IPS DF 4.7 (cell line): ENCODE data around the gene PDE6B.
"Not testable (repeated sequence)": the region's sequence is repeated elsewhere in the genome, so short reads cannot be mapped to it uniquely, and the experiment has no call there.

Experiments used
- DNase-seq: peaks from one replicate; pipeline ENCODE4 v3.0.0-alpha.2; 2013; ENCODE audit warnings: low spot score; ENCODE audit errors: extremely low read depth

Gene PDE6B

DNA sequence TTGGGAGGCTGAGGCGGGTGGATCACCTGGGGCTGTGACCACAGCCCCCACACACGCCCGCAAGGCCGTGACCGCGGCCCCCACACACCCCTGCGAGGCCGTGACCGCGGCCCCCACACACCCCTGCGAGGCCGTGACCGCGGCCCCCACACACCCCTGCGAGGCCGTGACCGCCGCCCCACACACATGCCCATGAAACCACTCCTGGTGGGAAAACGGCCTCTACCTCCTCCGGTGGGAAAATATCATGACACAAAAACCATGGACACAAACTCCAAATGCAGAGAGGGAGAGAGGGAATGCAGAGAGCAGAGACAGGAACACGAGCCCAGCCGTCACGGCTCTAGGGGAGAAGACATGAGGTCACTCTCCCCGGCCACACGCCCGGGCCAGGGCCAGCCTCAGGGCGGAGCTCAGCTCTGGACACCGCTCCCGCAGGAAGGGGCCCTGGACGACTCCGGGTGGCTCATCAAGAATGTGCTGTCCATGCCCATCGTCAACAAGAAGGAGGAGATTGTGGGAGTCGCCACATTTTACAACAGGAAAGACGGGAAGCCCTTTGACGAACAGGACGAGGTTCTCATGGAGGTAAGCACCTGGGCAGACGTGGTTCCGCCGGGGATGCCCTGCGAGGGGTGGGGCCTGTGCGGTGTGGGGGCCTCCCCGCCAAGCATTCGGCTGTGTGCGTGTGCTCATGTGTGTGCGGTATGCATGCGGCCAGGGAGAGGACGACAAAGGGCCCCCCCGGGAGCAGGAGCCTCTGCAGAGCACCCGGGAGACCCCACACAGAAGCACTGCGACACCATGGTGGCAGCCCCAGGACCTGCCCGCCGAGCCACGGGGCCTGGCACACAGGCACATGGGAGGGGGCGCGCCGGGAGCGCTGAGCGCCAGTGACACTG is 31.3 kb downstream of the PDE6B start:
- no peak for DNase-seq

DNA sequence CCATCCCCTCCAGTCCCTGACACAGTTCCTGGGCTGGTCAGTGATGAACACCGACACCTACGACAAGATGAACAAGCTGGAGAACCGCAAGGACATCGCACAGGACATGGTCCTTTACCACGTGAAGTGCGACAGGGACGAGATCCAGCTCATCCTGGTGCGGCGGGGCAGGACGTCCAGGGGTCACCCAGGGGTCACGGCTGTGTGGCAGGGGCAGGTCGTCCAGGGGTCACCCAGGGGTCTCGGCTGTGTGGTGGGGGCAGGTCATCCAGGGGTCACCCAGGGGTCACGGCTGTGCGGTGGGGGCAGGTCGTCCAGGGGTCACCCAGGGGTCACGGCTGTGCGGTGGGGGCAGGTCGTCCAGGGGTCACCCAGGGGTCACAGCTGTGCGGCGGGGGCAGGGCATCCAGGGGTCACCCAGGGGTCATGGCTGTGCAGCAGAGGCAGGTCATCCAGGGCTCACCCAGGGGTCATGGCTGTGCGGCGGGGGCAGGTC is 32.0 kb downstream of the PDE6B start:
- DNase-seq = no peak

DNA sequence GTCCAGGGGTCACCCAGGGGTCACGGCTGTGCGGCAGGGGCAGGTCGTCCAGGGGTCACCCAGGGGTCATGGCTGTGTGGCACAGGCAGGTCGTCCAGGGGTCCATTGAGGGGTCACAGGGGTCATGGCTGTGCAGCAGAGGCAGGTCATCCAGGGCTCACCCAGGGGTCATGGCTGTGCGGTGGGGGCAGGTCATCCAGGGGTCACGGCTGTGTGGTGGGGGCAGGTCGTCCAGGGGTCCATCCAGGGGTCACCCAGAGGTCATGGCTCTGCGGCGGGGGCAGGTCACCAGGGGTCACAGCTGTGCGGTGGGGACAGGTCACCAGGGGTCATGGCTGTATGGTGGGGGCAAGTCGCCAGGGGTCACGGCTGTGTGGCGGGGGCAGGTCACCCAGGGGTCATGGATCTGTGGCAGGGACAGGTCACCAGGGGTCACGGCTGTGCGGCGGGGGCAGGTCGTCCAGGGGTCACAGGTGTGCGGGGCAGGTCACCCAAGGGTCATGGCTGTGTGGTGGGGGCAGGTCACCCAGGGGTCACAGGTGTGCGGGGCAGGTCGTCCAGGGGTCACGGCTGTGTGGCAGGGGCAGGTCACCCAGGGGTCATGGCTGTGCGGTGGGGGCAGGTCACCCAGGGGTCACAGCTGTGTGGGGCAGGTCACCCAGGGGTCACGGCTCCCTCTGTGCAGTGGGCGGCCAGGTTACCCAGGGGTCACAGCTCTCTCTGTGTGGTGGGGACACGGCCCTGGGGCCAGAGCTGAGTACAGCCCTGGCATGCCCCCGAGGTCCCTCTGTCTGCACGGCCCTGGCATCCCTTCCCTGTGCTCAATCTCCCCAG is 32.7 kb downstream of the PDE6B start:
- DNase-seq = no peak

DNA sequence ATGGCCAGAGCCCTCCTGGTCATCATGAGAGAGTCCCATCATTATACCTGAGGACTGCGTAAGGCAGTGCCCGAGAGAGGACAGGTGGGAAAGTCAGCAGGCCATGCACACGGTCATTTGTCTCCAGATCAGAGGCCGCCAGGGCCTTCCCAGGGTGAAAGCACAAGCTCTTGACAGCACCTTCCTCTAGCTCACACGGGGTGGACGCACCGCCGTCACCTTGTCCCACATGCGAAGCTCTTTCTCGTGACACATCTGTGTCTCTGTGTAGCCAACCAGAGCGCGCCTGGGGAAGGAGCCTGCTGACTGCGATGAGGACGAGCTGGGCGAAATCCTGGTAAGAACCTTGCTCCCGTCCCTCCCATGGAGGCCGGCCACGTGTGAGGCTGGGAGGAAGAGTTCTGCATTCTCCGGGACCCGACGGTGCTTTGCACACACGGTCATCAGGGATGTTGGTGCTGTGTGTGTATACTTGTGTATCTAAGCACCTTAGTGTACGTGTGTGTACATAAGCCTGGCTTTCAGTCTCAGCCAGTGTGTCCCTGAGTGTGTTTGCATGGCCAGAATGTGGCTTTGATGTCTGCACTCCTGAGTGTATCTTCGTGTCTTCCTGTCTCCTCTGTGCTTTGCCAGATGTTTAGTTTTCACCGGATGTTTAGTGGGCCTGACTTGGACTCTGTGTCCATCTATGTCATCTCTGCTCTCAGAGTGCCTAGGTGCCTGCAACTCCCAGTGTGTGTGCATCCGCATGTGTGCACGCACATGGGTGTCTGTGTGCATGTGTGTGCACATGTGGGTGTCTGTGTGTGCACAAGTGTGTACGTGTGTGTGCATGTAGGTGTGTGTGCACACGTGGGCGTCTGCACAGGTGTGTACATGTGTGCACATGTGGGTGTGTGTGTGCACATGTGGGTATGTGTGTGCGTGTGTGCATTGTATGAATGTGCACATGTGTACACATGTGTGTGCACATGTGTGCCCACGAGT is 33.6 kb downstream of the PDE6B start:
- DNase-seq = no peak

DNA sequence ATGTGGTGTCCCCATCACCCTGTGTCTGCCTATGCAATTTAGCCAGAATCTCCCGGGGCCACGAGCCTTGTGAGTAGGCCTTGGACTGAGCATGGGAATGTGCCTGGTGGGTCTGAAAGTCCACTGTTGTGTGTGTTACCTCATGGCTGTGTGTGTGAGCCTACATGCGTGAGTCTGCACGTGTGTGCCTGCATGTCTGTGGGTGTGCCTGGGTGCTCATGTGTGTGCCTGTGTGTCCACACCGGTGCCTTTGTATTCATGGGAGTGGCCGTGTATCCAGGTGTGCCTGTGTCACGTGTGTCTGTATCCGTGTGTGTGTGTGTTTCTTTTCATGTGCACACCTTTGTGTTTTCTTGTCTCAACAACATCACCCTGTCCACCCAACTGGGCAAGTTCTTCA is 34.5 kb downstream of the PDE6B start:
- DNase-seq = no peak

DNA sequence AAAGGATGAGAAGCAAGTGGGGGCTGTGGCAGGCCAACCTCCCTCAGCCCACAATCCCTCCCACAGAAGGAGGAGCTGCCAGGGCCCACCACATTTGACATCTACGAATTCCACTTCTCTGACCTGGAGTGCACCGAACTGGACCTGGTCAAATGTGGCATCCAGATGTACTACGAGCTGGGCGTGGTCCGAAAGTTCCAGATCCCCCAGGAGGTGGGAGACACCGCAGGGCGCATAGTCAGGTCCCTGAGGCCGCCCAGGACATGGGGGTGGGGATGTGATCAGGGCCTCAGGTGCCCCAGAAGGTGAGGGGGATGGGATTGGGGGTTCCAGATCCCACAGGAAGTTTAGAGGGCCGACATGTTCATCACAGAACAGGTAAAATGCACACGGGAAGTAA is 35.0 kb downstream of the PDE6B start:
- DNase-seq = no peak

DNA sequence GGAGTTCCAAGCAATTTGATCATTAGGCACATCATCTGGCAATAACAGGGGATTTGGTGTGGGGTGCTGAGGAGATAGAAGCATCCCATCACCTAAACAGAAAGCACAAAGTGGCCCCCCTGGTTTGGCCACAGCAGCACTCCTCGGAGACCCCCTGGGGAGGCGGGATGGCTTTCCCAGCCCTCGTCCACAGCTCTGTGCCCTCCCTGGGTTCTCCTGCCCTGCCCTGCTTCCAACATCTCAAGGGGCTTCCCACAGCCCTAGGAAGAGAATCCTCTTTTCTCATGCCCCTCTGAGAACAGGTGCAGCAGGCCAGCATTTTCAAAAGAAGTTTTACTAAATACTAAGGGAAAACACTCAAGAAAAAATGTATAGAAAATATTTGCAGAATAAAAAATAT is 35.9 kb downstream of the PDE6B start:
- no peak for DNase-seq

DNA sequence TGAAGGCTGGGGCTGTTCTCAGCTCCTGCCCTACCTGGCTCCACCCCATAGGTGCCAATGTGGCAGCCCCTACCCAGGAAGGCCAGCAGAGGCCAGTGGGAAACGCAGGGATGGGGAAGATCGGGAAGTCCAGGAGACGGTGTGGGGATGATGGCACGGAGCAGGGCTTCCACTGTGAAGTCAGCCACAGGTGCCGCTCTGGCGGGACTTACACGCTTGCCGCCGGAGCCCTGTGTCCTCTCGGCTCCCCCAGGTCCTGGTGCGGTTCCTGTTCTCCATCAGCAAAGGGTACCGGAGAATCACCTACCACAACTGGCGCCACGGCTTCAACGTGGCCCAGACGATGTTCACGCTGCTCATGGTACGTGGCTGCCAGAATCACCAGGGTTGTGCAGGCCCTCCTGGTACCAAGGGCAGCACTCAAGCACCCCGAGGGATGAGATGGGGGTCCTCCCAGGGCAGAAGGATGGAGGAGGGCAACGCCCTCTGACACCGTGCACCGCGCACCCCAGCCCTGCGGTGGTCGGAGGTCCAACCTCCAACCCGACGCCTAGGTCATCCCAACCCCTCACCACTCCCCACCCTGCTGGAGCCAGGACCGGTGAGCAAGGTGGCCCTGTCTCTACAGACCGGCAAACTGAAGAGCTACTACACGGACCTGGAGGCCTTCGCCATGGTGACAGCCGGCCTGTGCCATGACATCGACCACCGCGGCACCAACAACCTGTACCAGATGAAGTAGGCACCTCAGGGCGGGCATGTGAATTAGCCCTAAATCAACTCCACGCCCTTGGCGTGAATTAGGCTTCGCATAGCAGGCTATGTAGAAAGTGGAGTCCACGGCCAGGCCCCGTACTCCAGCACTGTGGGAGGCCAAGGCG is 36.7 kb downstream of the PDE6B start:
- no peak for DNase-seq

DNA sequence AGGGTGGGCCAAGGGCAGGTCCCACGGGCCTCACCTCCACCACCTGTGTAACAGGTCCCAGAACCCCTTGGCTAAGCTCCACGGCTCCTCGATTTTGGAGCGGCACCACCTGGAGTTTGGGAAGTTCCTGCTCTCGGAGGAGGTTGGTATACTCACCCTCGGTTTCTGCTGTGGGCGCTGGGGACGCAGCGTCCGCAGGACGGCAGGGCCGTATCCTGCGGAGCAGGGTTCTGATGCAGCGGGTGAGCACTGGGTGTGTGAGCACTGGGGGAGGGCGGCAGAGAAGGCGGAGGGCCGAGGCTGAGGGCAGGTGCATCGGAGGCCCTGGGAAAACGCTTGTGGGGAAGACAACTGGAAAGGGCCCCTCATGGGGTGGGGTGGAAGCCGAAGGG is 37.7 kb downstream of the PDE6B start:
- DNase-seq = no peak

DNA sequence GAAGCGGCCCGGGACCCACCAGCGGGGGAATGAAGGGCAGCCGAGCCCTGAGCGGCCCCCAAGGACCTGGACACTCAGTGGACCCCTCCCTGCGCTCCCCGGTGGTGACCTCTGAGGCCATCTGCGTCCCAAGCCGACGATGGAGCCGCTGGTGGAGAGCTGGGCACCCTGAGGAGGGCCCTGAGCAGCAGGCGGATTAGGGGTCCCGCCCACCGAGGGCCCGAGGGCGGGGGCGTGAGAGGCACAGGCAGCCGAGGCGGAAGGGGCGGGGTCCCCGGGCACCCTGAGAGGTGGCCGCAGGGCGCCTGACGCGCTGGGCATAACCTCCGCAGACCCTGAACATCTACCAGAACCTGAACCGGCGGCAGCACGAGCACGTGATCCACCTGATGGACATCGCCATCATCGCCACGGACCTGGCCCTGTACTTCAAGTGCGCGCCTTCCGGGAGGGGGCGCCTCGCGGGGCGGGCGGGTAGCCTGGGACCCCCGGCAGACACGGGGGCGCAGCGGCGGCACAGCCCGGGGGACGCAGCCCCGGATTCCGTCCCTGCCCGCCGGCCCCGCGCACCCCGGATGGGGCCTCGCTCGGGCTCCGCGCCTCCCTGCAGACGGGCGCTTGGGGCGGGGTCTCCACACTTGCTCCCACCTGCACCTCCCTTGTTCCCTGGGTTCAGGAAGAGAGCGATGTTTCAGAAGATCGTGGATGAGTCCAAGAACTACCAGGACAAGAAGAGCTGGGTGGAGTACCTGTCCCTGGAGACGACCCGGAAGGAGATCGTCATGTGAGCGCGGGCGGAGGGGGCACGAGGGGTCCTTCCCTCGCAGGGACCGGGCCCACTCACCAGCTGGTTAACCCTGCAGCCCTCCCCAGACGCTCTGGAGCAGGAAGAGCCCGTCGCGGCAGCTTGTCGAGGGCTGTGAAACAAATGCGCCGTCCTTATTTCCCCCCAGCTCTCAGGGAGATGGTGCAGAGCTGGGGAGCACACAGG is 38.4 kb downstream of the PDE6B start:
- no peak for DNase-seq

DNA sequence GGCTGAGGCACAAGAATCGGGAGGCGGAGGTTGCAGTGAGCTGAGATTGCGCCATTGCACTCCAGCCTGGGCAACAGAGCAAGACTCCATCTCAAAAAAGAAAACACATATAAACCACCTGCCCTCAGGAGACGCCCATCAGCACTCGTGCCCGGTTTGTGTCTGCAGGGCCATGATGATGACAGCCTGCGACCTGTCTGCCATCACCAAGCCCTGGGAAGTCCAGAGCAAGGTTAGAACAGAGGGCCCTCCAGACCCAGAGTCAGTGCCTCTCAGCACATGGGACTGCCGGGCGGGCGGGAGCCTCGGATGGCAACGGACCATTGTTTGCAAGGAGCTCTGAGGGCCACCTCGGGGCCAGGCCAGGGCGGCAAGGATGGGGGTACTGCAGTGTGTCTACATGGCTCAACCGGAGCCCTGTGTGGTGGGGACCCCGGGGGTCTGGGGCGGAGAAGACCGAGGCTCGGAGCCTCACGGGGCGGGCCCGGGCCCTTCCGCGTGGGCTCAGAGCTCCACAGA is 39.4 kb downstream of the PDE6B start:
- no peak for DNase-seq

DNA sequence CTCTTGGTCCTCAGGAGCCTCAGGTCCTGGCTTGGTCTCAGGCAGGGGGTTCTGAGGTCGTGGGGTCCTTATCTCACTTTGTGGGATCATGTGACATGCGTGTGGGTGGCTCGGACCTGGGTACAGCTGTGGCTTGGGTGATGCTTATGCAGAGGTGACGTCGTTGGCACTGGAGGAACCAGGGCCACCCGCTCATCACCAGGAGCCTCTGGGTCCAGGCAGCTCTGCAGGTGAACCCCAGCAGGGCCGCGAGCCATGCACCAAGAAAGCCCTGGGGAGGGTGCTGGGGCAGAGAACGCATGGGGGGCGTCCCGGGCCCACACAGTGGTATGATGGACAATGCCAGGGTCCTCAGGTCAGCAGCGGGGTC is 40.0 kb downstream of the PDE6B start:
- DNase-seq = no peak

DNA sequence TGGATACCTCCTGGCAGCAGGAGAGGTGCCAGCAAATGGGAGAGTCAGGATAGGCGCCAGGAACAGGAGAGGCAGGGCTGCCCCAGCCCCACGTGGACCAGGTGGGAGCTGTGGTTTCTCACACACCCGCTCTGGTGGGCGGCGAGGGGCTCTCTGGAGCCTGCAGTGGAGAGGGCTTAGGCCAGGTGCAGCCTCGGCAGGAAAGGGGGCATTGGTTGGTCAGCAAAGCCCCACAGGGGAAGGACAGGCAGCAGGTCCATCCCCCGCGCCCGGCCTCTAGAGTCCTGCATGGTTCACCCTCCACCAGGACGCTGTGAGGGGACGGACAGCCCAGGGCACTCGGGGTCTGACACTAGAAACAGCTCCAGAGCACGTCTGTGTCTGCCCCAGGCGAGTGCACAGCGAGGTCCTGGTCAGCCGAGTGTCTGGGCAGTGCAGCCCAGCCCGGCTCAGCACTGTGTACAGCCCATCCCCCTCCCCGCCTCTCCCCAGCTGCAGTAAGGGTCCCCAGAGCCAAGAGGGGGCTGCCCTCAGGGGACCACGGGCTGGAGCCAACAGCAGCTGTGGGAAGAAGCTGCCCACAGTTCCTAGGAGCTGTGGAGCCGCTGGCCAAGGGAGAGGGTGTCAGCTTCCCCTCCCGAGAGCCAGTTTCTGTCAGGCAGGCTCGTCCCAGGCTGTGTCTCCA is 40.5 kb downstream of the PDE6B start:
- DNase-seq = no peak

DNA sequence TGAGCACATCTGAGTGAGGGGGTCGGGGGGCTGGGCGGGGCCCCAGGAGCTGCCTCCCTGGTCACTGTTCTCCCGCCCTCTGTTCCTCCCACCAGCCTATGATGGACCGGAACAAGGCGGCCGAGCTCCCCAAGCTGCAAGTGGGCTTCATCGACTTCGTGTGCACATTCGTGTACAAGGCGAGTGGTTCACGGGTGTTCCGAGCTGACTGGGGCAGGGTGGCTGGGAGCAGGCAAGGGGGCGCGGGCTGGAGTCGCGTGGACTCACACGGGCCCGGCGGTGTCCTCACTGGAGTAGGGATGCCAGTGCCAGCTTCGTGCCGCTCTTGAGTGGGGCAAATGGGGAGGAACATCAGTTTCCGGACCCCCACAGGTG is 41.0 kb downstream of the PDE6B start:
- DNase-seq = no peak

DNA sequence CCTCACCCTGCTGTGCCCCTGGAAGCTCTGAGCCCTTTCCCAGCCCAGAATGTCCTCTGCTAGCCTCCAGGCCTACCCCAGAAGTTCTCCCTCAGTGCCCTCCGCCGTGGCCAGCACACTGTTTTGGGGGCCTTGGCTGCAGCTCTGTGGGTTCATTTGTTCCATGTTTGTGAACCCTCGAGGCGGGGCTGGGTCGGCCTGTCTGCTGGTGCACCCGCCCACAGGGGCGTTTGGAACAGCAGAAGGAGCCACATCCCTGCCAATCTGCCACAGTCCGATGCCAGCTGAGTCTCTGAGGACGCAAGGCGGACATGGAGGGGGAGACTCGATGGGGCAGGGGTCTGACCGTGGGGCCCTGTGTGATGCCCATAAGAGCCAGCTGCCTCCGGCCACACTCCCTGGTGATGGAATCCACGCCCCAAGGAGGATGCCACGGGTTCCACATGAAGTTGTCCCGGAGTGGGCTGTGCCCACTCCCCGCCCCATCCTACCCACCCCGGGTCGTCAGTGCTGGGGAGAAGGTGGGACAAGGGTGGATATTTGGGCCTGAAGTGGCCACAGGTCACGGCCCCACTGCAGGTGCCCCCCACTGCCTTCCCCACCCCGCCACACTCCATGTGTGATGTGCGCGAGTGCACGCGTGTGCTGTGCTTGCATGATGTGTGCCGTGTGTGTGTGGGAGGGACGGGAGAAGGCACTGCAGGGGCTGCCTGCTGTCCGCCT is 41.6 kb downstream of the PDE6B start:
- no peak for DNase-seq

DNA sequence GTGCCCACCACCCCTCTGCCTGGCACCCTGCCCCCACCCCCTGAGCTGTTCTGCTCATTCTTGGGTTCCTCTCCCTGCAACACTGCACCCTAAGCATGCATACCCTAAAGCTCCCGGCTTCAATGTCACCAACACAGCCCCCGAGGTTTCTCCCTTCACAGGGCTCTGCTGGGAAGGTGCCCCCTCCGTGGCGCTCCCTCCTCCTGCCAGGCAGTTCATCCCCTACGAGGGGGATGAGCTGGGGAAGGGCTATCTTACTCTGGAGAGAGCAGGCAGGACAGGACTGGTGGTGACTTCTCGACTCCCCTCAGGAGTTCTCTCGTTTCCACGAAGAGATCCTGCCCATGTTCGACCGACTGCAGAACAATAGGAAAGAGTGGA is 42.2 kb downstream of the PDE6B start:
- no peak for DNase-seq

DNA sequence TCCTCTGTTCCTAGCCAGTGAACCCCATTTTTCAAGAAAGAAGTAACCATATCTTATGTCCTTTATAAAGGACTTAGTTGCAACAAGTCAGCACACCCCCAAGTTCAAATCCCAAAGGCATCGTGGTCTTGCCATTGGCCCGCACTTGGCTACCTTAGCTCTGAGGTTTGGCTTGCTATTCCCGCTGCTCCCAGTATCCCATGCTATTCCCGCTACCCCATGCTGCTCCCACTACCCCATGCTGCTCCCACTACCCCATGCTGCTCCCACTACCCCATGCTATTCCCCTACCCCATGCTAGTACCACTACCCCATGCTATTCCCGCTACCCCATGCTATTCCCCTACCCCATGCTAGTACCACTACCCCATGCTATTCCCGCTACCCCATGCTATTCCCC is 42.8 kb downstream of the PDE6B start:
- not testable (repeated sequence) for DNase-seq
